GM12873 (cell line): ENCODE measurements around the gene MAPK10.

Experiments used
- CTCF ChIP-seq: IDR thresholded peaks from 2 replicates; pipeline ENCODE4 v1.5.1; 2012; ENCODE audit warnings: low read depth, mild to moderate bottlenecking, moderate library complexity, low read length, control low read depth; ENCODE audit not compliant: insufficient read depth; ENCODE audit errors: missing control alignments

The MAPK10 gene

DNA sequence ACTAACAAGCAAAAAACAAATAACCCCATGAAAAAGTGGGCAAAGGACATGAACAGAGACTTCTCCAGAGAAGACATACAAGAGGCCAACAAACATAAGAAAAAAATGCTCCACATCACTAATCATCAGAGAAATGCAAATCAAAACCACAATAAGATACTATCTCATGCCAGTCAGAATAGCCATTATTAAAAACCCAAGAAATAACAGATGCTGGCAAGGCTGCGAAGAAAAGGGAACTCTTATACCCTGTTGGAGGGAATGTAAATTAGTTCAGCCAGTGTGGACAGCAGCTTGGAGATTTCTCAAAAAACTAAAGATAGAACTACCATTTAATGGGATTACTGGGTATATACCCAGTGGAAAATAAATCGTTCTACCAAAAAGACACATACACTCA lies 79.6 kb downstream of the MAPK10 start:
- TF ChIP-seq CTCF, result no peak

- TF ChIP-seq CTCF, result no peak
These were observed 80.4 kb downstream of the MAPK10 start for GRCh38 chr4:86279293-86279960.

DNA sequence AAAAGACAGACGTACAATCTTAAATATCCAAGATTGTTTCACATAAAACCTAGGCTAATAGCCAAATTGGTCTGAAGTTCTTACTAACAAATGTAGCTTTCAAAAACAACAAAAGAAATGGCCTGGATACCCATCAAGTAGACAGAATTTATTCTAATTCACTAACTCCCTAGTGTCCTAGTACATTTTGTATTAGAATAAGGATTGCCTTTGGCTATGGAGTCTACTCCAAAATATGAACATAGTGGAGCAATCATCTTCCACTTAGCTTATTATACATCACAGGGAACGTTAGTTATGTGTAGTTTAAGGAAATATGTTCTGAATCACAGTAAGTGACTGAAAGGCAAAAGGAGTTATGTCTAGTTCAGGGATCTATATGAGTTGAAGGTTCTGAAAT lies 81.7 kb downstream of the MAPK10 start:
- no peak for TF ChIP-seq CTCF

DNA sequence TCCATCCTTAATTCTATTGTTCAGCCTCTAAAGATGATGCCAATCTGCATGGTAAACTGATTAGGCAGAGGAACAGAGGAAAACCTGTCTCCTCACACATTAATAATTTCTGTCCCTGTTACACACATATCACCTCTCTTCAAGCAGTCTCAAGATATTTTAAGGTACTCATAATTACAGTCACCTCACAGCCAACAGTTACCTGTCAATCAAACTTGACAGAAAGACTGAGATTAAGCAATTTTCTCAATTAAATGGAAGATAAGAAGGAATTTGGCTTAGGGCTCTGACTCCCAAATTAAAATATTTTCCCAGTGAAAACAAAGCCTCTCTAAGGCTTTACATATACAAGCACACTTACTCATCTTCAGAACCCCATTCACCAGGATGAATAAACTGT lies 85.2 kb downstream of the MAPK10 start:
- no peak for TF ChIP-seq CTCF

DNA sequence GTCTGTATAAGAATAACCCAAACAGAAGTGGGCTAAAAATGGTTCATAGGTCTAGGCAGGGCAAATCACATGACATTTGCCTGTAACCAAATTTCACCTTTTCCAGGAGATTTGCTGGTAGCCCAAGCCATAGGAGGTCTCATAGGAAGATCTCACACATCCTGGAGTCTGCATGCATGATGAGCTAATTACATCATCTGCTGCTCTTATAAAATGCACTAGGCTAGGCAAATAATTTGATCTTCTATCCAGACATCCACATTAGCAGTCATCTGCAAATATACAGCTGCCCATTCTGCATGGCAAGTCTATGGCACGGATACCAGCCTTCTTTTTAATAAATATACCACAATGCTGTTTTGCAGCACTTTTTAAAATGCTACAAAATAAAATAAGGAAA lies 87.2 kb downstream of the MAPK10 start:
- no peak for TF ChIP-seq CTCF

- no peak for TF ChIP-seq CTCF
These were observed 88.8 kb downstream of the MAPK10 start for GRCh38 chr4:86271057-86271456.

GRCh38 chr4:86269354-86269753 lies 90.5 kb downstream of the MAPK10 start:
- no peak for TF ChIP-seq CTCF
